Lower leg skin (tissue), 3 donors: ENCODE data around the gene EPHA2.

ENCODE experiments used
- CTCF ChIP-seq, 3 donors: fragments of 450-650 bp; IDR thresholded peaks; one replicate each; pipeline ENCODE4 v1.5.1; 2016; ENCODE audit warnings: antibody characterized with exemption in 3 of 3, mild to moderate bottlenecking in 3 of 3, moderate library complexity in 2 of 3
- POLR2A ChIP-seq, 2 donors: fragments of 450-650 bp; IDR thresholded peaks; one replicate each; pipeline ENCODE4 v1.6.1; 2016 to 2017; ENCODE audit warnings: antibody characterized with exemption in 2 of 2, mild to moderate bottlenecking in 1 of 2, moderate library complexity in 1 of 2

- TF ChIP-seq CTCF (IDR thresholded peaks at IDR 0.05), result no peak
- no peak for TF ChIP-seq POLR2A (IDR thresholded peaks at IDR 0.05)
Observed at GRCh38 chr1:16205334-16205671, 49.4 kb upstream of the EPHA2 start.
